ENCODE data around the gene TMC4.
A peak's percentile ranks its signal among the peaks of the same experiment; 100 is the strongest.

Gene TMC4

GRCh38 chr19:54128796-54129616 is 44.0 kb downstream of the TMC4 start:
- DNase-seq, result no peak

- DNase-seq, result no peak
Observed at GRCh38 chr19:54128441-54128725, 44.6 kb downstream of the TMC4 start.

- no peak for DNase-seq
Observed at GRCh38 chr19:54127688-54128440, 45.1 kb downstream of the TMC4 start.

GRCh38 chr19:54125713-54126112 is 47.2 kb downstream of the TMC4 start:
- no peak for DNase-seq

- no peak for DNase-seq
Observed at GRCh38 chr19:54124393-54124792, 48.6 kb downstream of the TMC4 start.

GRCh38 chr19:54123682-54124081 is 49.3 kb downstream of the TMC4 start:
- DNase-seq, result no peak

GRCh38 chr19:54121259-54121658 is 51.7 kb downstream of the TMC4 start:
- DNase-seq, result no peak

- peak; percentile 97 for DNase-seq
Observed at GRCh38 chr19:54115109-54116063, 57.6 kb downstream of the TMC4 start, which contains the start of the genes PRPF31 and TFPT. Gene PRPF31 (plus strand): TSS chr19:54115754. CDS start chr19:54118279, 2,525 bp downstream. Gene TFPT (minus strand): TSS chr19:54115657. CDS start chr19:54115269, 388 bp downstream.

- DNase-seq, result peak; percentile 60
Observed at GRCh38 chr19:54114340-54115108, 58.4 kb downstream of the TMC4 start.
